Fibroblast of villous mesenchyme (primary cell): ENCODE results near the gene MEX3D. TPM values are rescaled to one million over a fixed set of nuclear protein-coding genes. Genes with fewer than 3 reads are reported as not detected.

ENCODE experiments used
- DNase-seq: peaks from one replicate; pipeline ENCODE4 v3.0.0-alpha.2; 2010; ENCODE audit warnings: low read depth
- H3K4me3 ChIP-seq: 2 replicates; pipeline ENCODE4 v1.5.1; 2011; ENCODE audit warnings: low read depth, mild to moderate bottlenecking, low read length
- CTCF ChIP-seq: IDR thresholded peaks from 2 replicates; pipeline ENCODE4 v1.5.1; 2012; ENCODE audit warnings: low read depth, mild to moderate bottlenecking, low read length; ENCODE audit not compliant: insufficient read depth
- total RNA-seq: library from RNA; depleted of rRNA; stranded (reverse); fragments of >200 nt; gene quantifications from 2 replicates; pipeline ENCODE4 v1.2.3, GENCODE V29; 2012

The MEX3D gene
- total RNA-seq, 1 donor, result 33.7 TPM

DNA sequence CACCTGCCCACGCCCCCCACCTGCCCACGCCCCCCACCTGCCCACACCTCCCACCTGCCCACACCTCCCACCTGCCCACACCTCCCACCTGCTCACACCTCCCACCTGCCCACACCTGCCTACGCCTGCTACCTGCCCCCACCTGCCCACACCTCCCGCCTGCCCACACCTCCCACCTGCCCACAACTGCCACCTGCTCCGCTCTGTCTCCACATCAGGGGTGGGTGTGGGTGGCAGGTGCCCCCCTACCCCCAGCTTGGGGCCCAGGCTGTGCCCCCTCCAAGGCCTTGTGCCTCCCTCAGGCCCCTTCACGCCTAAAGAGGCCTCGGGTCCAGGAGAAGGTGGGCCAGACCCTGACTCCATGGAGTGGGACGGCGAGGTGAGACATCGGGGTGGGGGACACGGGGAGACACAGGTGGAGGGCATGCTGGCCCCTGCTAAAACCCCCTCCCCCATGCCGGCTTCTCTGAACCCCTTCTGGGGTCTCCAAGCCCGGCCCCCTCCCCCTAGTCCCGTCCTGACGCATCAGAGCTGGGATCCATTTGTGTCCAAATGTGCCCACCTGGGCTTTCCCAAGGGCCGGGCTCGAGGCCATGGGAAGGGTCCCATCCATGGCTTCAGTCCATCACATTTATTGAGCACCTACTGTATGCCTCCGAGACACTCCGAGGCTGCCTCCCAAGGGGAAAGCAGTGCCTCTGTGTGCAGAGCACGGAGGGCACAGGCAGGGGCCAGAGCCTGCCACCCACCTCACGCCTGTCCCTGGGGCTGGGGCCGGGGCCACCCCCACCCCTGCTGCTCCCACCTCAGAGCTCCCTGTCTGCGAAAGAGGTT is 39.3 kb downstream of the MEX3D start:
- no peak for TF ChIP-seq CTCF
- DNase-seq, result no peak
- H3K4me3 ChIP-seq, result no peak overlapping the region

DNA sequence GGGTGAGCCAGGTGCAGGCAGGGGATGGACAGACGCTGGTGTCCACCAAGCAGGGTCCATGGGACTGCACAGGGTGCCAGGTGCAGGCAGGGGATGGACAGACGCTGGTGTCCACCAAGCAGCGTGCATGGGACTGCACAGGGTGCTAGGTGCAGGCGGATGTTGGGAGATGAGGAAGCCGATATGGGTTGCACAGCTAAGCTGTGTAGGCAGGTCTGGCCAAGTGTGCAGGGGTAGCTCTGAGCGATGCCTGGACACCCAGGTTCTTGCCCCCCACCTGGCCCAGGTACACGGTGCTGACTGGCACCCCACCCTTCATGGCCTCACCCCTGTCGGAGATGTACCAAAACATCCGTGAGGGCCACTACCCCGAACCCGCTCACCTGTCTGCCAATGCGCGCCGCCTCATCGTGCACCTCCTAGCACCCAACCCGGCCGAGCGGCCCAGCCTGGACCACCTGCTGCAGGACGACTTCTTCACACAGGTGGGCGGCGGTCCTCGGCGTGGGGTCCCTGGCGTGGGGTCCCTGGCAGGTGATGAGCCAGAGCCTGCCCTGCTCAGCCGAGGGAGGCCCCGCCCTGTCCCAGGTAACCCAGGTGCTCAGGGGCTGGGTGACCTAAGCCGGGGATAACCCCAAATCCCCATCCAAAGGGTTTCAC is 40.3 kb downstream of the MEX3D start:
- no peak for TF ChIP-seq CTCF
- DNase-seq, result no peak
- H3K4me3 ChIP-seq, result no peak overlapping the region

- DNase-seq, result no peak
- no peak for TF ChIP-seq CTCF
- no peak overlapping the region for H3K4me3 ChIP-seq
These were observed 41.0 kb downstream of the MEX3D start for GRCh38 chr19:1526979-1527649.

DNA sequence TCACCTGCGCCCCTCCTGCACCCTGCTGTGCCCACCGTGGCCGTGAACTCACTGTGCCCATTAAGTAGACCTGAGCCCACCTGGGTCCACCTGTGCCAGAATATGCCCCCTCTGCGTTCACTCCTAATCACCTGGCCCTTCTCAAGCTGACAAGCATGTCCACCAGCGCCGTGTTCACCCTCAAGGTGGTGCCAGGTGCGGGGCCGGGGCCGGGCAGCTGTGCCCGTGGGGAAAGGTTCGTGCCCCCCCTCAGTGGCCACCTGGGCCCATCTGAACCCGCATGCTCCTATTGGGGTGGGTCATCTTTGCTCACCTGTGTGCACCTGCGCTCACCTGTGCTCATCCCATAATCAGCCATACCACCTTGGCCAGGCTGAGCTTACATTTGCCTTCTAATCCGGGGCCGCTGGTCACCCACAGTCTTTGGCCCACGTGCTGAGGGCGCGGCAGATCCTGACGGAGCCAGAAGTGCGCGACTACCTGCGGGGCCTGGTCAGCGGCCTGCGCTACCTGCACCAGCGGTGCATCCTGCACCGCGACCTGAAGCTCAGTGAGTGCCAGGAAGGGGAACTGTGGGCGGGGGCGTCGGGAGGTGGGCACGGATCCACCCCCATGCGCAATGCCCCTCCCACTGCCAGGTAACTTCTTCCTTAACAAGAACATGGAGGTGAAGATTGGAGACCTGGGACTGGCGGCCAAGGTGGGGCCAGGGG is 41.9 kb downstream of the MEX3D start:
- no peak for DNase-seq
- no peak for TF ChIP-seq CTCF

GRCh38 chr19:1525343-1525742 is 42.8 kb downstream of the MEX3D start:
- DNase-seq, result no peak
- TF ChIP-seq CTCF, result no peak
- H3K4me3 ChIP-seq, result no peak overlapping the region

More for the DNA sequence above, 41.9 kb downstream of the MEX3D start:
- H3K4me3 ChIP-seq, result no peak overlapping the region

GRCh38 chr19:1524972-1525325 is 43.2 kb downstream of the MEX3D start:
- no peak for TF ChIP-seq CTCF
- DNase-seq, result no peak
- no peak overlapping the region for H3K4me3 ChIP-seq
